GM20000 (cell line): ENCODE results near the gene LRMDA.

Source experiments
- DNase-seq: peaks from one replicate; pipeline ENCODE4 v3.0.0; 2012; ENCODE audit warnings: low spot score
- CTCF ChIP-seq: IDR thresholded peaks from 2 replicates; pipeline ENCODE4 v1.5.1; 2012; ENCODE audit warnings: mild to moderate bottlenecking, control low read depth; ENCODE audit errors: extremely low read depth, missing control alignments

Gene LRMDA

GRCh38 chr10:76358743-76359395 lies 927.4 kb downstream of the LRMDA start:
- no peak for TF ChIP-seq CTCF
- no peak for DNase-seq

DNA sequence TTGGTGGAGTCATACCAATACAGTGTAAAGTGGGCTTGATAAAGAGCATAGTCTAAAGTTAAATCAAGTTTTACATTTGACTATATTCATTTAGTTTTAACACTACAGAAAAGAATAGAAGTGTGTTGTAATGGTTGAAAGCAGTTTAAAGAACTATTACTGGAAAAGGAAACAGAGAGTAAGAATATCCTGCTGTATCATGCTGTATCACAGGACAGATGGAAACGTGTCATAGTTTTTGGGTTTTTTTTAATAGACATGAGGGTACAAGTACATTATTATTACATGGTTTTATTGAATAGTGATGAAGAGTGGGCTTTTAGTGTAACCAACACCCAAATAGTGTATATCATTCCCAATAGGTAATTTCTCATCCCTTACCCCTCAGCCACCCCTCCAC lies 944.3 kb downstream of the LRMDA start:
- no peak for DNase-seq
- TF ChIP-seq CTCF, result no peak

GRCh38 chr10:76382381-76382851 lies 951.0 kb downstream of the LRMDA start:
- no peak for DNase-seq
- TF ChIP-seq CTCF, result no peak

GRCh38 chr10:76388321-76389023 lies 957.0 kb downstream of the LRMDA start:
- no peak for TF ChIP-seq CTCF
- DNase-seq, result no peak

DNA sequence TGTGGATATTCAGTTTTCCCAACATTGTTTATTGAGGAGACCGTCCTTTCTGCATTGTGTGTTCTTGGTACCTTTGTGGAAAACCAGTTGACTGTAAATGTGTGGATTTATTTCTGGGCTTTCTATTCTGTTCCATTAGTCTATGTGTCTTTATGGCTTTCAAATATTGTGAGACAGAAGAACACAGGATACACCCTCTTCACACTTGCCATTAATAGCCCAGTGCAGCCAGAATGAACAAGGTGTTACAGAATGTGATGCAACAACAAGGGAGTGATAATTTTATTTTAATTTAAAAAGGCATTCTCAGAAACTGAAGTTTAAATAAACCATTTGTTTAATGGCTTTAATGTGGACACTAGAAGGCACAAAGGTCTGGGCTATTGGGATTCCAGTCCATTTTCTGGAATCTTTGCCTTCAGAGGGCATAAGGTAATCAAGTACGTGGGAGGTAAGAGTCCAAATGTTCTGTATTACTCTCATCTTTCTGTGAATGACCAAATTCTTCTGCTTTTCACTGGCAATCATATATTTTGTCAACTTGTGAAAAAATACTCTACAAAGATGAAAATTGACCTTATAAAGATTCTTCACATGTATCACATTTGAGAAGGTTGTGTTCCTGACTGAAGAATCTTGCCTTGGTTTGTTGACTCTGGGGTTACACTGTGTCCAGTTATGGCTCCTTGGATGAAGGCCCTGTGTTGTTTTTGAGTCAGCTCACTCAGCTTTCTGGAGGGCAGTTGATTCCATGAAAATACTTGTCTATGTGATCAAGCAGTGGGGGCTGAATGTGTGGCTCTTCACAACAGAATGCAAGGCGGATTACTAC lies 962.7 kb downstream of the LRMDA start:
- DNase-seq, result no peak
- TF ChIP-seq CTCF, result no peak

DNA sequence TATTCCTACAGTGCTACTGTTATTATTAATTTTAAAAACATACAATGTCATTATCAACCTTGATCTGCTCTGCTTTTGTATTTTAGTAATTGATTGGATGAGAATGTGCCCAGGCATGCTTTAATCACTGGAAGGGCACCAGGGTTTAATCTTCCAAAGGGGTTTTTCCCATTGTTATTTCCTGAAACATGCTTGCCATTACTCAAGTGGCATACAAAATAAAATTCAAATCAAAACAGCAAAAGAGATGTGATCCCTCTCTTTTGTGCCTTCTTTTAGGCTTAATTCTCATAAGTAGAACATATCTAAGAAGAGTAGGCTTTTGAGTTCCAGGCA lies 963.3 kb downstream of the LRMDA start:
- DNase-seq, result no peak
- TF ChIP-seq CTCF, result no peak

GRCh38 chr10:76395251-76395650 lies 963.8 kb downstream of the LRMDA start:
- TF ChIP-seq CTCF, result no peak

More at GRCh38 chr10:76395251-76395650, 963.8 kb downstream of the LRMDA start:
- no peak for DNase-seq
